ENCODE results near the gene GGTLC2. TPM values are rescaled to one million over a fixed set of nuclear protein-coding genes. Genes with fewer than 3 reads are reported as not detected.

Gene GGTLC2
- total and polyA plus RNA-seq, 3 donors from 2014 or later = 2.8 to 21.5 (median 4.5) TPM

DNA sequence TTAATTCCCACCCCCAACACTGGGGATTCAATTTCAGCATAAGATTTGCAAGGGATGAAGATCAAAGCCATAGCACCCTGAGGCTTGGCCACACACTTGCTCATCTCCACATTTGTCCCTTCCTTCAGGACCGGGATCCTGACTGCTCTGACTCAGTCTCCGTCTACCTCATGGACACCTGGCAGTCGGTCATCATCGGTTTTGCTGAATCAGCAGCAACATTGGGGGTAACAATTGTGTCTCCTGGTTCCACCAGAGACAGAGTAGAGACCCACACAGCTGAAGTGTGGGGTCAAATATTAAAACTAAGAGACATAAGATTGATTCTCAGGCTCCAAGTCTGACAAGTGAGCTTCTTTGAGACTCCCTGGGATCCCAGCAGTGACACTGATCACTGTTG is 34.6 kb downstream of the GGTLC2 start:
- DNase-seq = no peak
- TF ChIP-seq, protein P1, sequence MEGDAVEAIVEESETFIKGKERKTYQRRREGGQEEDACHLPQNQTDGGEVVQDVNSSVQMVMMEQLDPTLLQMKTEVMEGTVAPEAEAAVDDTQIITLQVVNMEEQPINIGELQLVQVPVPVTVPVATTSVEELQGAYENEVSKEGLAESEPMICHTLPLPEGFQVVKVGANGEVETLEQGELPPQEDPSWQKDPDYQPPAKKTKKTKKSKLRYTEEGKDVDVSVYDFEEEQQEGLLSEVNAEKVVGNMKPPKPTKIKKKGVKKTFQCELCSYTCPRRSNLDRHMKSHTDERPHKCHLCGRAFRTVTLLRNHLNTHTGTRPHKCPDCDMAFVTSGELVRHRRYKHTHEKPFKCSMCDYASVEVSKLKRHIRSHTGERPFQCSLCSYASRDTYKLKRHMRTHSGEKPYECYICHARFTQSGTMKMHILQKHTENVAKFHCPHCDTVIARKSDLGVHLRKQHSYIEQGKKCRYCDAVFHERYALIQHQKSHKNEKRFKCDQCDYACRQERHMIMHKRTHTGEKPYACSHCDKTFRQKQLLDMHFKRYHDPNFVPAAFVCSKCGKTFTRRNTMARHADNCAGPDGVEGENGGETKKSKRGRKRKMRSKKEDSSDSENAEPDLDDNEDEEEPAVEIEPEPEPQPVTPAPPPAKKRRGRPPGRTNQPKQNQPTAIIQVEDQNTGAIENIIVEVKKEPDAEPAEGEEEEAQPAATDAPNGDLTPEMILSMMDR (IDR thresholded peaks at IDR 0.05) = no peak
- no peak for TF ChIP-seq POLR2A (IDR thresholded peaks at IDR 0.05)
- Histone ChIP-seq H3K27me3 (no peaks in the 10 kb centered on the region), H3K27ac (no peak overlapping the region), H3K36me3 (ENCODE audit: low read depth, missing control alignments) (no peaks in the 10 kb centered on the region), H3K4me3 (no peak overlapping the region), H3K4me1 (peaks cover 5% of the 10 kb centered on the region), H3K9me3 (no peaks in the 10 kb centered on the region)
- 94% methylated on average over 4 of the region's 4 CpGs for WGBS, 2 donors
- intact Hi-C loops (cut with DNase I; ENCODE audit: low total_unique reads) = no loop called here

DNA sequence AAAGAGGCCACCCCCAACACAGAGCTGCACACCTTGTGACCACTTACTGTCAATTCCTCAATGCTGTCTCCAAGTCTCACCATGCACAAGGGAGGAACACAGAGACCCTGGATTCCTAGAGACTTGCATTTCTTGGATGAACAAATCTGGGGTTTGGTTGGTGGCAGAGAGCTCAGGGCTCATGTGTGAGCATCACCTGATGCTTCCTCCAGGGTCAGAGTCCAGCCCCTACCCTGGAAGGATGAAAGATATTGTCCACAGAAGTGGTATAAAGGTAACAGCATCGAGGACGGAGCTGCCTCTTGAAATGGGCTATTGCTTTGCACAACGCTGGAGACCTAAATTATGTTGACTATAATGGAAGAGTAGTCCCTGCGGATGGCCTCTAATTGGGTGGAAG is 36.0 kb downstream of the GGTLC2 start:
- TF ChIP-seq POLR2A (IDR thresholded peaks at IDR 0.05) = no peak
- TF ChIP-seq, protein P1 (IDR thresholded peaks at IDR 0.05) = no peak
- no peak for DNase-seq
- H3K9me3 ChIP-seq = no peaks in the 10 kb centered on the region
- WGBS, 2 donors = 90 to 98% methylated on average over 4 of the region's 4 CpGs
- H3K4me3 ChIP-seq = no peak overlapping the region
- peaks cover 5% of the 10 kb centered on the region for H3K4me1 ChIP-seq
- H3K27me3 ChIP-seq = no peaks in the 10 kb centered on the region
- H3K36me3 ChIP-seq (ENCODE audit: low read depth, missing control alignments) = no peaks in the 10 kb centered on the region
- no peak overlapping the region for H3K27ac ChIP-seq
- intact Hi-C loops (cut with DNase I; ENCODE audit: low total_unique reads) = no loop called here

DNA sequence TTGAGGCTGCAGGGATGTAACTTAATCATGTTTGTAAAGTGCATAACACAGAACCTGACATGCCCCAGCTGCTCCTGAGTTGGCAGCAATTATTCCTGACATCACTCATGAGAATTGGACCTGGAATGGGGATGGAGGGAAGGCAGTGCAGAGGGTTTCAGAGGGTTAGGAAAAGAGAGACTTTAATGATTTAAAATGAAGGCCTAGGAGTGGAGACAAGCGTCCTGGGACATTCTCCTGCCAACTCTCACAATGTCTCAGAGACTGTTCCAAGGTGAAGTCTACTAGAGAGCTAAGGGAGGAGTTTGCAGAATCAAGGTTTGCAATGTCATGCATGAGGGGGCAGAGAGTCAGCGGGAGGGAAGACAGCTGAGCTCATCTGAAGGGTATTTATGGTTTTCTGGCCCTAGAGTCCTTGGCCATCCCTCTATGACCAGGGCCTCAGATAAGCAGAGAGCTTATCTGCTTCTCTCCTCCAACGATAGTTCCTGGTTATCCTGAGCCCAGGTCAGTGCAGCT is 36.9 kb downstream of the GGTLC2 start:
- Histone ChIP-seq H3K27ac (no peak overlapping the region), H3K4me1 (peaks cover 5% of the 10 kb centered on the region), H3K27me3 (no peaks in the 10 kb centered on the region), H3K36me3 (ENCODE audit: low read depth, missing control alignments) (no peaks in the 10 kb centered on the region), H3K9me3 (no peaks in the 10 kb centered on the region), H3K4me3 (no peak overlapping the region)
- WGBS, 2 donors = 45 to 67% methylated on average over 3 of the region's 3 CpGs
- intact Hi-C loops (cut with DNase I; ENCODE audit: low total_unique reads) = no loop called here
- DNase-seq = no peak
- no peak for TF ChIP-seq POLR2A (IDR thresholded peaks at IDR 0.05)
- TF ChIP-seq, protein P1 (IDR thresholded peaks at IDR 0.05) = no peak

DNA sequence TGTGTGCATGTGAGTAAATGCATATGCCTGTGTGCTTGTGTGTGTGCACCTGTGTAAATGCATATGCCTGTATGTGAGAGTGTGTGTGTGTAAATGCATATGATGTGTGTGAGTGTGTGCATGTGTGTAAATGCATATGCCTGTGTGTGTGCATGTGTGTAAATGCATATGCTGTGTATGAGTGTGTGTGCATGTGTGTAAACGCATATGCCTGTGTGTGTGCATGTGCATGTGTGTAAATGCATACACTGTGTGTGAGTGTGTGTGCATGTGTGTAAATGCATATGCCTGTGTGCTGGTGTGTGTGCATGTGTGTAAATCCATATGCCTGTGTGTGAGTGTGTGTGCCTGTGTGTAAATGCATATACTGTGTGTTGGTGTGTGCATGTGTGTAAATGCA is 37.8 kb downstream of the GGTLC2 start:
- TF ChIP-seq, protein P1 (IDR thresholded peaks at IDR 0.05) = no peak
- TF ChIP-seq POLR2A (IDR thresholded peaks at IDR 0.05) = no peak
- intact Hi-C loops (cut with DNase I; ENCODE audit: low total_unique reads) = no loop called here
- Histone ChIP-seq H3K4me3 (no peak overlapping the region), H3K36me3 (ENCODE audit: low read depth, missing control alignments) (no peaks in the 10 kb centered on the region), H3K4me1 (peaks cover 5% of the 10 kb centered on the region), H3K9me3 (no peaks in the 10 kb centered on the region), H3K27me3 (no peaks in the 10 kb centered on the region), H3K27ac (no peak overlapping the region)
- no peak for DNase-seq
- 71 to 87% methylated on average over 1 of the region's 1 CpG for WGBS, 2 donors
